ENCODE measurements around the gene PHF21B. TPM values are rescaled to one million over a fixed set of nuclear protein-coding genes. Genes with fewer than 3 reads are reported as not detected.

The PHF21B gene
- total and polyA plus RNA-seq, 2 donors (not counting 3 experiments of a cell fraction or from before 2014, with no cell fraction given), result not detected

DNA sequence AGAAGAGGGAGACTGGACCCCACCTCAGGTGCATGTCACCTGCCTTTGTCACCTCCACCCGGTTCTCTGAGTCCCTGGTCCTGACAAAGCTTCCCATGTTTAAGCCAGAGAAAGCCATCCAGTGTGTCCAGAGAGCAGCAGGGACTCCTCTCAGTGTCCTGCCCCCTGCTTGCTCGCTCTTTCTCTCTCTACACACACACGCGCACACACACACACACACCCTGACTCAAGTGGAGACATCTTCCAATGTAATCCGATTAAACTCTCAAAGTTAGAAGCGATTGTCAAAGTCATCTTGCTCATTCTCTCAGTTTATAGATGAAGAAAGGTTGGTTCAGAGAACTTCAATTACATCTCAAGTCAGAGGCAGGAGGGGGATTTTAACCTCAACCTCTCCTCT is 19.7 kb upstream of the PHF21B start:
- Histone ChIP-seq H3K4me3 (replicated peaks in 1 of 3; ENCODE audit: insufficient read depth in 1 of 3, low read depth in 1 of 3, low read length in 3 of 3) (no peak overlapping the region), H3K9ac (replicated peaks; ENCODE audit: extremely low read depth, insufficient read depth, low read length) (no peak overlapping the region), H3K9me1 (replicated peaks; ENCODE audit: control insufficient read depth, extremely low read depth, insufficient read depth, low read length) (no peaks in the 10 kb centered on the region), H3K27me3 (ENCODE audit: control insufficient read depth in 2 of 2, insufficient read depth in 2 of 2, low read length in 2 of 2) (no peaks in the 10 kb centered on the region), H3K79me2 (ENCODE audit: control insufficient read depth, insufficient read depth, low read length) (no peaks in the 10 kb centered on the region), H4K20me1 (replicated peaks; ENCODE audit: control insufficient read depth, extremely low read depth, insufficient read depth, low read length) (no peaks in the 10 kb centered on the region), H3K36me3 (ENCODE audit: control insufficient read depth in 2 of 2, extremely low read depth in 1 of 2, insufficient read depth in 2 of 2, low read length in 2 of 2) (no peaks in the 10 kb centered on the region), H3K27ac (ENCODE audit: insufficient read depth, low read depth, low read length) (no peak overlapping the region), H3K4me2 (ENCODE audit: insufficient read depth, low read length) (no peak overlapping the region), H2AFZ (ENCODE audit: low read depth, low read length) (no peak overlapping the region), H3K4me1 (ENCODE audit: control insufficient read depth, extremely low read depth, insufficient read depth, low read length) (no peaks in the 10 kb centered on the region), H3K9me3 (replicated peaks; ENCODE audit: control insufficient read depth, insufficient read depth, low read length) (no peaks in the 10 kb centered on the region)
- TF ChIP-seq EZH2 (IDR thresholded peaks at IDR 0.05; ENCODE audit: borderline replicate concordance, low read depth, low read length, severe bottlenecking) (no peak), GATA2 (IDR thresholded peaks at IDR 0.05; ENCODE audit: insufficient read depth, insufficient read length, low read depth, low read length) (no peak), POLR2AphosphoS5 (IDR thresholded peaks at IDR 0.05; ENCODE audit: insufficient read depth, low read depth, low read length) (no peak), MYC (IDR thresholded peaks at IDR 0.05; ENCODE audit: low read depth, low read length) (no peak), JUN (IDR thresholded peaks at IDR 0.05; ENCODE audit: borderline replicate concordance, insufficient read depth, insufficient read length, low read depth) (no peak), POLR2A (IDR thresholded peaks at IDR 0.05; ENCODE audit: low read depth, low read length) (no peak), FOS (IDR thresholded peaks at IDR 0.05; ENCODE audit: borderline replicate concordance, insufficient read depth, low read length) (no peak)
- TF ChIP-seq, protein P1, sequence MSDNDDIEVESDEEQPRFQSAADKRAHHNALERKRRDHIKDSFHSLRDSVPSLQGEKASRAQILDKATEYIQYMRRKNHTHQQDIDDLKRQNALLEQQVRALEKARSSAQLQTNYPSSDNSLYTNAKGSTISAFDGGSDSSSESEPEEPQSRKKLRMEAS (IDR thresholded peaks at IDR 0.05; ENCODE audit: insufficient read depth, insufficient read length), result no peak
- TF ChIP-seq, protein P2, sequence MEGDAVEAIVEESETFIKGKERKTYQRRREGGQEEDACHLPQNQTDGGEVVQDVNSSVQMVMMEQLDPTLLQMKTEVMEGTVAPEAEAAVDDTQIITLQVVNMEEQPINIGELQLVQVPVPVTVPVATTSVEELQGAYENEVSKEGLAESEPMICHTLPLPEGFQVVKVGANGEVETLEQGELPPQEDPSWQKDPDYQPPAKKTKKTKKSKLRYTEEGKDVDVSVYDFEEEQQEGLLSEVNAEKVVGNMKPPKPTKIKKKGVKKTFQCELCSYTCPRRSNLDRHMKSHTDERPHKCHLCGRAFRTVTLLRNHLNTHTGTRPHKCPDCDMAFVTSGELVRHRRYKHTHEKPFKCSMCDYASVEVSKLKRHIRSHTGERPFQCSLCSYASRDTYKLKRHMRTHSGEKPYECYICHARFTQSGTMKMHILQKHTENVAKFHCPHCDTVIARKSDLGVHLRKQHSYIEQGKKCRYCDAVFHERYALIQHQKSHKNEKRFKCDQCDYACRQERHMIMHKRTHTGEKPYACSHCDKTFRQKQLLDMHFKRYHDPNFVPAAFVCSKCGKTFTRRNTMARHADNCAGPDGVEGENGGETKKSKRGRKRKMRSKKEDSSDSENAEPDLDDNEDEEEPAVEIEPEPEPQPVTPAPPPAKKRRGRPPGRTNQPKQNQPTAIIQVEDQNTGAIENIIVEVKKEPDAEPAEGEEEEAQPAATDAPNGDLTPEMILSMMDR (IDR thresholded peaks at IDR 0.05; ENCODE audit: extremely low read depth in 1 of 2, insufficient read depth in 1 of 2, low read depth in 1 of 2, low read length in 2 of 2), result no peak
- dilution Hi-C loops (cut with MboI; ENCODE audit: extremely low pct_ligation_motif_present, low sequenced_read_pairs) (no loop called here), intact Hi-C loops (cut with micrococcal nuclease) (no loop called here)
- no TSS peak for BruUV-seq (replicated peaks)
- no peak for DNase-seq (ENCODE audit: low read depth, low spot score)
- POLR2A ChIA-PET, result no interaction called here
- CTCF ChIA-PET, result no interaction called here
- no peak for FAIRE-seq
